Uterus (tissue), 2 donors: ENCODE data around the gene ZNF747.

Source experiments
- POLR2A ChIP-seq, 2 donors: fragments of 450-650 bp; IDR thresholded peaks; one replicate each; pipeline ENCODE4 v1.6.1; 2016; ENCODE audit warnings: antibody characterized with exemption in 2 of 2, mild to moderate bottlenecking in 1 of 2, moderate library complexity in 1 of 2
- TF ChIP-seq, protein P1 (sequence below), 4 experiments: fragments of 200-600 bp in 2 of 4; fragments of 450-650 bp in 2 of 4; sonication (generic) in 2 of 4; IDR thresholded peaks; one replicate each; pipeline ENCODE4 v1.5.1; 2016 to 2019; ENCODE audit warnings: antibody characterized with exemption in 4 of 4, mild to moderate bottlenecking in 2 of 4, moderate library complexity in 1 of 4

DNA sequence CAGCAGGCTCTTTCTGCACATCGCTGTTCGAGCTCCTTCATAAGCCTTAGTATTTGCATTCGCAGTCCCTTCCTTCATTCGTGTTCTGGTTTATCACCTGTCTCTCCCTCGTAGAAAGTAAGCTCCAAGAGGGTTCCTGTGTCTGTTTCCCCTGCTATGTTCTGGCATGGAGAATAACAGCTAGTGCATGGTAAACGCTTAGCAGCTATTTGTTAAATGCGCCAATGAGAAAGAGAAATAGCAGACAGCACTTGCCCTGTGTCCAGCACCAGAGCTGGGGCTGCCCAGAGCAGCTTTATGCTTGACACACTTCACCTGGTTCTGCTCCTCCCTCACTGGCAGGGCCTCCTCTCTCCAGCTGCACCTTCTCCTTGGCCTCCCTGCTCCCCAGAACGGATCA, 31.3 kb upstream of the ZNF747 start:
- TF ChIP-seq, protein P1, sequence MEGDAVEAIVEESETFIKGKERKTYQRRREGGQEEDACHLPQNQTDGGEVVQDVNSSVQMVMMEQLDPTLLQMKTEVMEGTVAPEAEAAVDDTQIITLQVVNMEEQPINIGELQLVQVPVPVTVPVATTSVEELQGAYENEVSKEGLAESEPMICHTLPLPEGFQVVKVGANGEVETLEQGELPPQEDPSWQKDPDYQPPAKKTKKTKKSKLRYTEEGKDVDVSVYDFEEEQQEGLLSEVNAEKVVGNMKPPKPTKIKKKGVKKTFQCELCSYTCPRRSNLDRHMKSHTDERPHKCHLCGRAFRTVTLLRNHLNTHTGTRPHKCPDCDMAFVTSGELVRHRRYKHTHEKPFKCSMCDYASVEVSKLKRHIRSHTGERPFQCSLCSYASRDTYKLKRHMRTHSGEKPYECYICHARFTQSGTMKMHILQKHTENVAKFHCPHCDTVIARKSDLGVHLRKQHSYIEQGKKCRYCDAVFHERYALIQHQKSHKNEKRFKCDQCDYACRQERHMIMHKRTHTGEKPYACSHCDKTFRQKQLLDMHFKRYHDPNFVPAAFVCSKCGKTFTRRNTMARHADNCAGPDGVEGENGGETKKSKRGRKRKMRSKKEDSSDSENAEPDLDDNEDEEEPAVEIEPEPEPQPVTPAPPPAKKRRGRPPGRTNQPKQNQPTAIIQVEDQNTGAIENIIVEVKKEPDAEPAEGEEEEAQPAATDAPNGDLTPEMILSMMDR (IDR thresholded peaks at IDR 0.05): no peak
- no peak for TF ChIP-seq POLR2A (IDR thresholded peaks at IDR 0.05)
